HepG2 (cell line): ENCODE results near the gene ITPK1. TPM values are rescaled to one million over a fixed set of nuclear protein-coding genes. Genes with fewer than 3 reads are reported as not detected.

Experiments
- CEBPB ChIP-seq: IDR thresholded peaks from 2 replicates; pipeline ENCODE4 v1.6.1; 2011; ENCODE audit warnings: low read depth, low read length, improper control_type of control experiment, borderline replicate concordance
- FOXP4 ChIP-seq: sonication (generic); formaldehyde crosslinking; IDR thresholded peaks from 2 replicates; pipeline ENCODE4 v1.4.0; 2020; ENCODE audit warnings: missing genetic modification reagents
- HES4 ChIP-seq: sonication (generic); formaldehyde crosslinking; IDR thresholded peaks from 2 replicates; pipeline ENCODE4 v1.9.0; 2021; ENCODE audit warnings: mild to moderate bottlenecking, missing genetic modification reagents, borderline replicate concordance
- HNF4A ChIP-seq: sonication (generic); formaldehyde crosslinking; IDR thresholded peaks from 2 replicates; pipeline ENCODE4 v1.4.0; 2020; ENCODE audit warnings: missing genetic modification reagents
- HNRNPLL ChIP-seq: fragments of 200-400 bp; formaldehyde crosslinking; IDR thresholded peaks from 2 replicates; pipeline ENCODE4 v1.6.1; 2017; ENCODE audit warnings: mild to moderate bottlenecking, low read depth, low read length; ENCODE audit not compliant: poor library complexity, severe bottlenecking
- HOXA3 ChIP-seq: sonication (generic); formaldehyde crosslinking; IDR thresholded peaks from 2 replicates; pipeline ENCODE4 v1.5.0; 2020; ENCODE audit warnings: missing genetic modification reagents
- IRF2 ChIP-seq: IDR thresholded peaks from 2 replicates; pipeline ENCODE4 v1.6.1; 2018; ENCODE audit warnings: missing genetic modification reagents, missing compliant biosample characterization
- ISL2 ChIP-seq: sonication (generic); formaldehyde crosslinking; IDR thresholded peaks from 2 replicates; pipeline ENCODE4 v1.5.0; 2020; ENCODE audit warnings: missing genetic modification reagents
- MED1 ChIP-seq: sonication (generic); formaldehyde crosslinking; IDR thresholded peaks from 2 replicates; pipeline ENCODE4 v1.4.0; 2020; ENCODE audit warnings: missing genetic modification reagents
- MEIS2 ChIP-seq: sonication (generic); formaldehyde crosslinking; IDR thresholded peaks from 2 replicates; pipeline ENCODE4 v1.9.0; 2021; ENCODE audit warnings: mild to moderate bottlenecking, missing genetic modification reagents
- MLLT10 ChIP-seq: sonication (generic); formaldehyde crosslinking; IDR thresholded peaks from 2 replicates; pipeline ENCODE4 v1.4.0; 2020; ENCODE audit warnings: missing genetic modification reagents
- MXD3 ChIP-seq: IDR thresholded peaks from 2 replicates; pipeline ENCODE4 v1.6.1; 2016; ENCODE audit warnings: mild to moderate bottlenecking, missing biosample characterization, missing genetic modification reagents
- MXI1 ChIP-seq: IDR thresholded peaks from 3 replicates; pipeline ENCODE4 v1.6.1; 2012; ENCODE audit warnings: low read depth, low read length, inconsistent platforms, borderline replicate concordance
- RNF219 ChIP-seq: sonication (generic); formaldehyde crosslinking; IDR thresholded peaks from 2 replicates; pipeline ENCODE4 v1.5.0; 2020; ENCODE audit warnings: mild to moderate bottlenecking, missing genetic modification reagents
- RXRB ChIP-seq: IDR thresholded peaks from 2 replicates; pipeline ENCODE4 v1.6.1; 2016; ENCODE audit warnings: borderline replicate concordance, missing genetic modification reagents, missing compliant biosample characterization
- SALL1 ChIP-seq: sonication (generic); formaldehyde crosslinking; IDR thresholded peaks from 2 replicates; pipeline ENCODE4 v1.8.0; 2022; ENCODE audit warnings: mild to moderate bottlenecking, missing genetic modification reagents
- SOX6 ChIP-seq, 2 experiments: fragments of 450-650 bp in 1 of 2; sonication (generic) in 1 of 2; formaldehyde crosslinking in 1 of 2; IDR thresholded peaks; 2 replicates each; pipeline versions ENCODE4 v1.4.0 to v1.6.1; 2017 to 2020; ENCODE audit warnings: antibody characterized with exemption in 1 of 2, mild to moderate bottlenecking in 1 of 2, missing genetic modification reagents in 1 of 2
- SYNCRIP ChIP-seq: fragments of 200-400 bp; formaldehyde crosslinking; IDR thresholded peaks from 2 replicates; pipeline ENCODE4 v1.6.1; 2018; ENCODE audit warnings: mild to moderate bottlenecking, low read depth, low read length; ENCODE audit not compliant: insufficient read depth
- ZBTB38 ChIP-seq: sonication (generic); formaldehyde crosslinking; IDR thresholded peaks from 2 replicates; pipeline ENCODE4 v1.5.1; 2020; ENCODE audit warnings: mild to moderate bottlenecking, missing genetic modification reagents
- ZEB1 ChIP-seq: IDR thresholded peaks from 2 replicates; pipeline ENCODE4 v1.6.1; 2012; ENCODE audit warnings: mild to moderate bottlenecking, low read depth, inconsistent platforms; ENCODE audit not compliant: insufficient replicate concordance
- ZMYM4 ChIP-seq: sonication (generic); formaldehyde crosslinking; IDR thresholded peaks from 2 replicates; pipeline ENCODE4 v1.8.1; 2023; ENCODE audit warnings: mild to moderate bottlenecking, missing genetic modification reagents
- ZNF136 ChIP-seq: sonication (generic); formaldehyde crosslinking; IDR thresholded peaks from 2 replicates; pipeline ENCODE4 v1.8.1; 2022; ENCODE audit warnings: low read depth, mild to moderate bottlenecking, moderate library complexity, missing genetic modification reagents
- ZNF616 ChIP-seq: sonication (generic); formaldehyde crosslinking; IDR thresholded peaks from 2 replicates; pipeline ENCODE4 v1.5.0; 2020; ENCODE audit warnings: low read depth, mild to moderate bottlenecking, missing genetic modification reagents
- ZSCAN25 ChIP-seq: sonication (generic); formaldehyde crosslinking; IDR thresholded peaks from 2 replicates; pipeline ENCODE4 v1.8.0; 2022; ENCODE audit warnings: mild to moderate bottlenecking, missing genetic modification reagents
- polyA plus RNA-seq, 8 experiments: library from polyadenylated mRNA; depleted of rRNA in 3 of 8; stranded (reverse) in 7 of 8; unstranded in 1 of 8; fragments of >200 nt; fragmentation: Illumina TruSeq in 4 of 8; extraction: Trizol in 4 of 8; gene quantifications; 2 replicates each; pipeline versions ENCODE4 v1.2.1 to v1.2.3, GENCODE V29; 2011 to 2016; ENCODE audit warnings: low read depth in 4 of 8, missing spikeins in 1 of 8, mixed read lengths in 1 of 8; ENCODE audit not compliant: insufficient read depth in 1 of 8
- total RNA-seq, 5 experiments: library from RNA; depleted of rRNA; stranded (reverse); fragments of >200 nt; fragmentation: Illumina TruSeq; extraction: Trizol; gene quantifications; 2 replicates each; pipeline ENCODE4 v1.2.3, GENCODE V29; 2016; ENCODE audit warnings: low read depth in 1 of 5

ITPK1 gene
- total and polyA plus RNA-seq, 2 of the 13 experiments (the other 11 are each of a cell fraction or from before 2014, with no cell fraction given): 20.5 to 47.5 TPM

DNA sequence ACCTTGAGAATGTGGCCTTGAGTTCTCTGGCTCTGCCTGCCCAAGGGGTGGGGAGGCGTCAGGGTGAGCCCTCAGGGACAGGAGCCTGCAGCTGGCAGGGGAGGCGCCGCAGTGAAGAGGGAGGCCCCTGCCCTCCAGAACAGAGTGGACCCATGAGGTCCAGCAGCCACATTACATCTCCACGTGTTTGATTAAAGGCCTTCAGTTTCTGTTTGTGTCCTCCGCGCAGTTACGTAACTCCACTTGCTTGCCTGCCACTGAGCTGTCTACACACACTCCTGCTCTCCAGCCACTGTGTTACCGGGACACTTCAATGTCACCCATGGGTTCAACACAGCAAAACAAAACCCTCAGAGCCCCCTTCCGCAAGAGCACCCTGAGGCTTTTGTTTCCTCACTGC, 122.4 kb downstream of the ITPK1 start (continued):
- TF ChIP-seq MXD3 (CRISPR knock-in tag): no peak
- peak; percentile 78 for TF ChIP-seq SALL1 (CRISPR knock-in tag)
- peak; percentile 59; the same call in 2 of the 3 replicates for TF ChIP-seq MXI1
- peak; percentile 69 for TF ChIP-seq ZMYM4
- TF ChIP-seq RNF219 (CRISPR knock-in tag): no peak
- TF ChIP-seq SOX6 (IDR thresholded peaks at IDR 0.05): no peak
- TF ChIP-seq SOX6 (CRISPR knock-in tag; IDR thresholded peaks at IDR 0.05): peak; percentile 58
- TF ChIP-seq HNF4A (CRISPR knock-in tag): peak; percentile 36; the same call in 1 of the 2 replicates
- no peak for TF ChIP-seq ZSCAN25 (CRISPR knock-in tag)
- peak; percentile 46; the same call in 1 of the 2 replicates for TF ChIP-seq IRF2 (CRISPR knock-in tag)
- TF ChIP-seq MED1 (CRISPR knock-in tag): peak; percentile 47; the same call in 1 of the 2 replicates
- 0 out of 2 replicates have a peak, but pooled peaks have one; percentile 20 for TF ChIP-seq FOXP4 (CRISPR knock-in tag)
- TF ChIP-seq HOXA3 (CRISPR knock-in tag): peak; percentile 81
- TF ChIP-seq MEIS2 (CRISPR knock-in tag): no peak
- TF ChIP-seq ZEB1: no peak
- no peak for TF ChIP-seq ZNF616
- peak; percentile 85; the same call in 1 of the 2 replicates for TF ChIP-seq ZBTB38 (CRISPR knock-in tag)
- TF ChIP-seq ZNF136 (CRISPR knock-in tag): no peak
- no peak for TF ChIP-seq SYNCRIP
- no peak for TF ChIP-seq MLLT10 (CRISPR knock-in tag)
- peak; percentile 57; the same call in 1 of the 2 replicates for TF ChIP-seq RXRB (CRISPR knock-in tag)
- no peak for TF ChIP-seq HES4 (CRISPR knock-in tag)
- TF ChIP-seq CEBPB: peak; percentile 83
- TF ChIP-seq ISL2 (CRISPR knock-in tag): no peak
- TF ChIP-seq HNRNPLL: no peak
- TF ChIP-seq, all 625 proteins: peak for 55
